OCI-LY7 (cell line): Measurements from ENCODE around the gene LPCAT3. TPM values are rescaled to one million over a fixed set of nuclear protein-coding genes. Genes with fewer than 3 reads are reported as not detected.

ENCODE experiments used
- BruUV-seq: library from RNA; stranded (reverse); fragments of 400-500 nt; replicated peaks from 2 replicates; lab custom pipeline; 2021; lab: Mats Ljungman, UMichigan
- CTCF ChIA-PET: fragments of 300-600 bp; sonication (Branson Sonifier 250); formaldehyde crosslinking; loops from one replicate; lab custom pipeline; 2022; ENCODE audit warnings: antibody characterized with exemption; ENCODE audit not compliant: unreplicated experiment; lab: Charles Lee
- POLR2A ChIA-PET: fragments of 300-600 bp; sonication (Branson Sonifier 250); formaldehyde crosslinking; loops from one replicate; lab custom pipeline; 2022; ENCODE audit warnings: antibody characterized with exemption; lab: Charles Lee
- DNase-seq: peaks from one replicate; pipeline ENCODE4 v3.0.0-alpha.2; 2015; ENCODE audit warnings: low spot score
- H2AFZ ChIP-seq: fragments of 200-600 bp; sonication (generic), shearing (Covaris generic); 2 replicates; pipeline ENCODE4 v1.6.1; 2014; ENCODE audit warnings: mild to moderate bottlenecking, antibody characterized with exemption, low read length, moderate library complexity
- H3K27ac ChIP-seq: fragments of 200-600 bp; sonication (generic); 2 replicates; pipeline ENCODE4 v1.5.1; 2014; ENCODE audit warnings: mixed run types, low read depth, mild to moderate bottlenecking, moderate library complexity, low read length, inconsistent platforms; ENCODE audit not compliant: poor library complexity, severe bottlenecking
- H3K36me3 ChIP-seq: fragments of 200-600 bp; sonication (generic); 2 replicates; pipeline ENCODE4 v1.6.1; 2014; ENCODE audit warnings: mild to moderate bottlenecking, antibody characterized with exemption, low read length, moderate library complexity, mixed read lengths; ENCODE audit not compliant: insufficient read depth
- H3K4me1 ChIP-seq: fragments of 200-600 bp; sonication (generic); 2 replicates; pipeline ENCODE4 v1.5.1; 2014; ENCODE audit warnings: mild to moderate bottlenecking, low read length; ENCODE audit not compliant: insufficient read depth, poor library complexity, severe bottlenecking
- H3K4me2 ChIP-seq: fragments of 200-600 bp; sonication (generic); 2 replicates; pipeline ENCODE4 v1.6.1; 2014; ENCODE audit warnings: mild to moderate bottlenecking, low read length
- H3K4me3 ChIP-seq: fragments of 200-600 bp; sonication (generic); 2 replicates; pipeline ENCODE4 v1.5.1; 2014; ENCODE audit warnings: mild to moderate bottlenecking, low read depth, low read length; ENCODE audit not compliant: poor library complexity, severe bottlenecking
- H3K79me2 ChIP-seq: fragments of 200-600 bp; sonication (generic); 2 replicates; pipeline ENCODE4 v1.6.1; 2016; ENCODE audit warnings: low read depth, mild to moderate bottlenecking, low read length, moderate library complexity, mixed read lengths; ENCODE audit not compliant: insufficient read depth
- H3K9me2 ChIP-seq: fragments of 200-600 bp; sonication (generic); 2 replicates; pipeline ENCODE4 v1.6.1; 2016; ENCODE audit warnings: mild to moderate bottlenecking, low read length, mixed read lengths; ENCODE audit not compliant: insufficient read depth
- H3K9me3 ChIP-seq: fragments of 200-600 bp; sonication (generic); 2 replicates; pipeline ENCODE4 v1.6.1; 2014; ENCODE audit warnings: mild to moderate bottlenecking, mixed run types, low read length, mixed read lengths
- H4K20me1 ChIP-seq: fragments of 200-600 bp; sonication (generic); 2 replicates; pipeline ENCODE4 v1.6.1; 2014; ENCODE audit warnings: mild to moderate bottlenecking, antibody characterized with exemption, low read length, moderate library complexity, mixed read lengths; ENCODE audit not compliant: insufficient read depth
- EZH2phosphoT487 ChIP-seq: fragments of 200-600 bp; sonication (generic); IDR thresholded peaks from 2 replicates; pipeline ENCODE4 v1.6.1; 2018; ENCODE audit warnings: low read depth, borderline replicate concordance, mild to moderate bottlenecking, mixed run types, antibody characterized with exemption, low read length, moderate library complexity, mixed read lengths
- intact Hi-C: fragments of 100-400 bp; cut with micrococcal nuclease; formaldehyde crosslinking; loops from one replicate; pipeline ENCODE4 v1.10.0; 2022; ENCODE audit not compliant: unreplicated experiment
- total RNA-seq, 2 experiments: library from RNA; depleted of rRNA in 1 of 2; stranded (reverse); fragments of >200 nt in 1 of 2; shearing (Covaris generic) in 1 of 2; gene quantifications; 2 replicates each; pipeline ENCODE4 v1.2.3, GENCODE V29; 2014 to 2022
- TF ChIP-seq, protein P1 (sequence below): fragments of 200-600 bp; sonication (generic); conservative IDR thresholded peaks from 2 replicates; pipeline ENCODE4 v1.5.1; 2014; ENCODE audit warnings: mild to moderate bottlenecking, antibody characterized with exemption, low read length, moderate library complexity, mixed read lengths

Gene LPCAT3
- total RNA-seq, 2 experiments from 2014 or later: 17.4 to 29.7 TPM

DNA sequence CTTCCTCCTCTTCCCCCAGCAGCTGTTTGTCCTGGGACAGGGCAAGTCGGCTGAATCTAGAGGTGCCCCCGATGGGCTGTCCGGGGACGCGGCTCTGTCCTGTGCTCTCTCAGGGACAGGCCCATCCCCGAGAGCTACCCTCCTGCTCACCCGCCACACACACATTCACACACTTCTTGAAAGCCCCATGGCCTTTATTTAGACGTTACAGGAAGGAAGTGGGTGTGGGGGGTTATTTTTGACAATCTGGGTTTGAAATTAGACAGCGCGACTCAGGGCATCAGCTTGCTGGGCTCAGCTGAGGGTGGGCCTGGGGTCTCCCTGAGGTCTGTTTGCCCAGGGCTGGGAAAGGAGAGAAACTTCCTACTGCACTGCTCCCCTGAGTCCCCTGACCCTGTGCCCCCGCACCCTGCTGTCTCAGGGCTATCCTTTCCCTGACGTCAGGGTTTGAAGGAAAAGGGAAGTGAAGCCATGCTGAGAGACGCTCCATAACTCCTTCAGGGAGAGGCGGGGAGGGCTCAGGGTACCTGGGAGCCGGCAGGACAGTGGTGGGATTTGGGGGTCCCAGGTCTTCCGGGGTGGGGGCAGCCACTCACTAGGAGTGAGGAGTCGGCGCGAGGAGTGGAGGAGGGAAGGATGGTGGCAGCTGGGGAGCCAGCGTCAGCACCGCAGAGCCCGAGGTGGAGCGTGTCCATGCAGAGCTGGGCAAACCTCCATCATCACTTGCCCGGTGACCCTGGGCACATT is 59.0 kb downstream of the LPCAT3 start:
- Histone ChIP-seq H3K4me2 (peak overlapping the region; percentile 75), H3K79me2 (no peaks in the 10 kb centered on the region), H3K36me3 (peaks cover 6% of the 10 kb centered on the region; the same call in 1 of the 2 replicates), H3K27ac (peak overlapping the region; percentile 63), H3K4me1 (peaks cover 75% of the 10 kb centered on the region), H3K4me3 (peak overlapping the region; percentile 55), H3K9me2 (no peaks in the 10 kb centered on the region), H3K9me3 (no peaks in the 10 kb centered on the region), H2AFZ (peak overlapping the region; percentile 1; the same call in 1 of the 2 replicates), H4K20me1 (no peaks in the 10 kb centered on the region)
- DNase-seq: peak; percentile 87
- intact Hi-C loops: loop anchor here (1.0 kb wide), 1 partner anchor 8 kb away; the partner anchor contains the start of gene PTPN6
- no peak for TF ChIP-seq EZH2phosphoT487
- TF ChIP-seq, protein P1, sequence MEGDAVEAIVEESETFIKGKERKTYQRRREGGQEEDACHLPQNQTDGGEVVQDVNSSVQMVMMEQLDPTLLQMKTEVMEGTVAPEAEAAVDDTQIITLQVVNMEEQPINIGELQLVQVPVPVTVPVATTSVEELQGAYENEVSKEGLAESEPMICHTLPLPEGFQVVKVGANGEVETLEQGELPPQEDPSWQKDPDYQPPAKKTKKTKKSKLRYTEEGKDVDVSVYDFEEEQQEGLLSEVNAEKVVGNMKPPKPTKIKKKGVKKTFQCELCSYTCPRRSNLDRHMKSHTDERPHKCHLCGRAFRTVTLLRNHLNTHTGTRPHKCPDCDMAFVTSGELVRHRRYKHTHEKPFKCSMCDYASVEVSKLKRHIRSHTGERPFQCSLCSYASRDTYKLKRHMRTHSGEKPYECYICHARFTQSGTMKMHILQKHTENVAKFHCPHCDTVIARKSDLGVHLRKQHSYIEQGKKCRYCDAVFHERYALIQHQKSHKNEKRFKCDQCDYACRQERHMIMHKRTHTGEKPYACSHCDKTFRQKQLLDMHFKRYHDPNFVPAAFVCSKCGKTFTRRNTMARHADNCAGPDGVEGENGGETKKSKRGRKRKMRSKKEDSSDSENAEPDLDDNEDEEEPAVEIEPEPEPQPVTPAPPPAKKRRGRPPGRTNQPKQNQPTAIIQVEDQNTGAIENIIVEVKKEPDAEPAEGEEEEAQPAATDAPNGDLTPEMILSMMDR: no peak
- no TSS peak for BruUV-seq
- ChIA-PET CTCF (interaction anchor here (1.0 to 10.6 kb wide), 4 partner anchors 10 to 107 kb away, joined by 3 to 110 read pairs (median 4); partner anchors contain the start of genes C12orf57, RNU7-1 and USP5), POLR2A (interaction anchor here (0.6 to 9.3 kb wide), 10 partner anchors 8 to 193 kb away, joined by 3 to 155 read pairs (median 6); partner anchors contain the start of genes C12orf57, PTMS, PTPN6 and RNU7-1)

DNA sequence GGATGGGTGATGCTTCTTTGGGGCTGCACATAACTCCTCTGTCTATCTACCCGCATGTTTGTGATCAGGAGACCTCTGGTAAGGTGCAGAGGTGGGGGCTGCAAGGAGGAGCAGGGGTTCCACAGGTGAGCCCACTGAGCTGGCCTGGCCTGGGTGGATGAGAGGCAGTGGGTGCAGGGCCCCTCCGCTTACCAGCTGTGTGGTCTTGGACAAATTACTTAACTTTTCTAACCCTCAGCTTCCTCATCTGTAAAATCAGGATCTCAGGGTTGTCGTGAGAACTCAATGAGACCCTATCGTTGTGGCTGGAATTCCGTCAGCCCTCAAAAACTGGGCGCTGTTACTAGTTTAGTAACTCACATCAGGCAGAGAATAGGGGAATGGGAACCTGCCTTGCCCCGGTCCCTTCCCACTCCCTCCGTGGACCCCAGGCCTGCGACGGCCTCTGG is 59.6 kb downstream of the LPCAT3 start:
- Histone ChIP-seq H3K36me3 (peaks cover under 1% of the 10 kb centered on the region; the same call in 1 of the 2 replicates), H3K79me2 (no peaks in the 10 kb centered on the region)

More for the DNA sequence above, 59.6 kb downstream of the LPCAT3 start:
- TF ChIP-seq, protein P1: no peak
- TF ChIP-seq EZH2phosphoT487: no peak
- no TSS peak for BruUV-seq
- Histone ChIP-seq H3K27ac (peak overlapping the region; percentile 63), H4K20me1 (no peaks in the 10 kb centered on the region), H3K4me3 (peak overlapping the region; percentile 55), H3K9me3 (no peaks in the 10 kb centered on the region), H3K4me1 (peaks cover 81% of the 10 kb centered on the region), H2AFZ (no peak overlapping the region), H3K4me2 (peak overlapping the region; percentile 75), H3K9me2 (no peaks in the 10 kb centered on the region)
- POLR2A ChIA-PET: interaction anchor here (0.6 to 9.3 kb wide), 7 partner anchors 8 to 192 kb away, joined by 3 to 155 read pairs (median 8); partner anchors contain the start of genes C12orf57, PTMS, PTPN6 and RNU7-1
- DNase-seq: no peak
- intact Hi-C loops: loop anchor here (1.0 kb wide), 1 partner anchor 7 kb away; the partner anchor contains the start of gene PTPN6
- CTCF ChIA-PET: interaction anchor here (1.0 to 10.6 kb wide), 3 partner anchors 9 to 36 kb away, joined by 3 to 110 read pairs (median 4); partner anchors contain the start of genes C12orf57 and RNU7-1
